ENCODE results near the gene SLC37A4. TPM values are rescaled to one million over a fixed set of nuclear protein-coding genes. Genes with fewer than 3 reads are reported as not detected.
"Not testable (repeated sequence)": the region's sequence is repeated elsewhere in the genome, so short reads cannot be mapped to it uniquely, and the experiment has no call there.

Gene SLC37A4
- total RNA-seq, 2 donors from 2014 or later: 48.9 to 56.4 TPM

GRCh38 chr11:119019996-119020395 lies 10.7 kb downstream of the SLC37A4 start:
- no peak overlapping the region for H3K27ac ChIP-seq
- H3K9ac ChIP-seq (ENCODE audit: low read depth in 2 of 2, low read length in 2 of 2): peak overlapping the region in 1 of 2 donors; percentile 89
- H3K27me3 ChIP-seq: no peaks in the 10 kb centered on the region
- peak overlapping the region; percentile 86 for H3K4me3 ChIP-seq
- TF ChIP-seq CTCF (IDR thresholded peaks at IDR 0.05): no peak
- peaks cover 18% of the 10 kb centered on the region for H3K4me1 ChIP-seq
- peak; percentile 25 for DNase-seq
- intact Hi-C loops (cut with DNase I): no loop called here
- H3K36me3 ChIP-seq: no peaks in the 10 kb centered on the region
- no peaks in the 10 kb centered on the region for H3K9me3 ChIP-seq

- Histone ChIP-seq H3K9me3 (no peaks in the 10 kb centered on the region), H3K27ac (peak within 1 kb of the TSS; percentile 92), H3K27me3 (no peaks in the 10 kb centered on the region), H3K4me3 (peak within 1 kb of the TSS; percentile 86), H3K9ac (ENCODE audit: low read depth in 2 of 2, low read length in 2 of 2) (peak within 1 kb of the TSS; percentile 89 to 99), H3K4me1 (peaks cover 15% of the 10 kb centered on the region), H3K36me3 (no peaks in the 10 kb centered on the region)
- DNase-seq: peak; percentile 95
- TF ChIP-seq CTCF (IDR thresholded peaks at IDR 0.05): no peak
- intact Hi-C loops (cut with DNase I): no loop called here
These were observed 12.4 kb downstream of the SLC37A4 start, which contains the start of the genes RPS25 and TRAPPC4 for GRCh38 chr11:119018074-119018938. RPS25 (minus strand) TSS chr11:119018343; CDS start chr11:119018284, 59 bp downstream. TRAPPC4 (plus strand) TSS chr11:119018766; CDS start chr11:119018796, 30 bp downstream.

GRCh38 chr11:119017377-119017776 lies 13.3 kb downstream of the SLC37A4 start:
- H3K36me3 ChIP-seq; H3K27me3 ChIP-seq; DNase-seq; H3K9me3 ChIP-seq; intact Hi-C loops (cut with DNase I): not testable (repeated sequence)
- Histone ChIP-seq H3K4me3 (peak overlapping the region; percentile 86), H3K4me1 (peaks cover 15% of the 10 kb centered on the region), H3K9ac (ENCODE audit: low read depth in 2 of 2, low read length in 2 of 2) (peak overlapping the region; percentile 89 to 99), H3K27ac (peak overlapping the region; percentile 92)

GRCh38 chr11:119016216-119017009 lies 14.3 kb downstream of the SLC37A4 start:
- no peak overlapping the region for H3K27ac ChIP-seq
- no peaks in the 10 kb centered on the region for H3K9me3 ChIP-seq
- H3K27me3 ChIP-seq: no peaks in the 10 kb centered on the region
- TF ChIP-seq CTCF (IDR thresholded peaks at IDR 0.05): no peak
- H3K36me3 ChIP-seq: no peaks in the 10 kb centered on the region
- peaks cover 15% of the 10 kb centered on the region for H3K4me1 ChIP-seq
- H3K4me3 ChIP-seq: no peak overlapping the region
- DNase-seq: no peak
- intact Hi-C loops (cut with DNase I): no loop called here
- peak overlapping the region in 1 of 2 donors; percentile 53 for H3K9ac ChIP-seq (ENCODE audit: low read depth in 2 of 2, low read length in 2 of 2)

- Histone ChIP-seq H3K36me3 (no peaks in the 10 kb centered on the region), H3K27ac (no peak overlapping the region), H3K4me3 (no peak overlapping the region), H3K9me3 (no peaks in the 10 kb centered on the region), H3K27me3 (no peaks in the 10 kb centered on the region), H3K9ac (ENCODE audit: low read depth in 2 of 2, low read length in 2 of 2) (no peak overlapping the region), H3K4me1 (peaks cover 14% of the 10 kb centered on the region)
- no peak for TF ChIP-seq CTCF (IDR thresholded peaks at IDR 0.05)
- DNase-seq: peak; percentile 32
- intact Hi-C loops (cut with DNase I): no loop called here
These were observed 15.5 kb downstream of the SLC37A4 start for GRCh38 chr11:119015054-119015611.
